ENCODE data around the gene RDM1. TPM values are rescaled to one million over a fixed set of nuclear protein-coding genes. Genes with fewer than 3 reads are reported as not detected.

RDM1 gene
- total RNA-seq, 4 donors from 2014 or later = 0.88 to 1.9 TPM; not detected in 2

DNA sequence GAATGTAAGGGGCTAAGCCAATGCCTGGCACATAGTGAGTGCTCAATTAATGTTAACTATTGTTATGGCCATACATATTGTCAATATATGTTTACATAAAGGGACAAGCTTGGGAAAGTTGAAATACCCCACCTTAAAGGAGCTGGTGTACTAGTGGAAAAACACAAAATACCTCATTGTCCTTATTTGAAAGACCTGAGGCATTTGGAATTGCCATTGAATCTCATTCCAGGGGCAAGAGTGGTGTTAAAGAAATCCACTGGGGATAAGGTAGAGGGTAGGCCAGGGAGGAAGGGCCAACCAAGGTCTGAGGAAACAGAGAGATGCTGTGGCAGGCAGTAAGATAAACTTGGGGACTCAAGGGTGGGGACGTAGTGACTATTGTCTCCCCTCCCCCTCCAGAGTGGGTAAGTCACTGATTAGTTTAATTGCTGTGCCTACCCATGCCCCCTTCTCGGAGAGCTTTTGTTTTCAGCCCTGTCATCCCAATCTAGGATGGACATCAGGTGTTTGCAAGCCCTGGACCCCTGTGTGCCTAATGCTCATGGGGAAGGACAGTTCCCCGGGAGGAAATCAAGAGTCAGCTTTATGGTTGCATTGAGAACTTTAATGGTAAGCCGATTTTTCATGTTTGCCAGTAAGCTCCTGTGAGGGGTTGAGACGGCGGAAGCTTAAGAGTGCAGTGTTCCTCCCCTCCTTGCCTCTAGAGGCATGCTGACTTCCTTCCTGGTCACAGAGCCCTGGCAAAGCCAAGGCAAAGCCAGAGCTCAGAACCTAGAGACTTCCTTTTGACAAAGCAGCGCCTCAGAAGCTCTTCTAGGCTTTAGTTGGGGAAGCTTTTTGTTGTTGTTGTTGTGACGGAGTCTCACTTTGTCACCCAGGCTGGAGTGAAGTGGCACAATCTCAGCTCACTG is 59.4 kb downstream of the RDM1 start:
- peaks cover 0 to 4% (median 0%) of the 10 kb centered on the region in 4 donors for H3K4me1 ChIP-seq
- no peak for TF ChIP-seq POLR2A (IDR thresholded peaks at IDR 0.05)
- no peaks in the 10 kb centered on the region for H3K27me3 ChIP-seq
- no peaks in the 10 kb centered on the region for H3K36me3 ChIP-seq
- H3K27ac ChIP-seq = no peak overlapping the region
- H3K9me3 ChIP-seq = no peaks in the 10 kb centered on the region
- no peak overlapping the region for H3K4me3 ChIP-seq
- no peak for DNase-seq

DNA sequence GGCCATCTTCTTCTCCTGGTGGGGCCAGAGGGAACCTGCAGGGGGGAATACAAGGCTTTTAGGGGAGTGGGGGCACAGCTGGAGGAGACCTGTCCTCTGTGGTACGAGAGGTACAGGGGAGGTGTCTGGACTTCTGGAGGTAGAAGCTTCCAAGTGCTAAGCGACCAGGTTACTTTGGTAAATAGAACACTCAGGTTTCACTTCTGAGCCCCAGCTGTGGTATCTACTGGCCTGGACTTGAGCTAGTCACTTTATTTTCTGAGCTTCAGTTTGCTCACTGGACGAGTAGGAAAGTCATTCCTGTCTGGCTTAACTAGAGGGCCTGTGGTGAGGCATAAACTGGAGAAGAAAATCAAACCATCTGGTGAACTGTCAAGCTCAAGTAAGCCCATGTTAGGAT is 61.8 kb downstream of the RDM1 start, which contains the start of gene HEATR9:
Gene HEATR9 (minus strand): TSS at position 155 of the 400 bp plus-strand sequence. CDS start 149 bp downstream, at position 6.
- no peak within 1 kb of the TSS for H3K27ac ChIP-seq
- no peak within 1 kb of the TSS for H3K4me3 ChIP-seq
- DNase-seq = no peak
- peaks cover 0 to 4% (median 0%) of the 10 kb centered on the region in 4 donors for H3K4me1 ChIP-seq
- no peak for TF ChIP-seq POLR2A (IDR thresholded peaks at IDR 0.05)
- TF ChIP-seq, protein P1, sequence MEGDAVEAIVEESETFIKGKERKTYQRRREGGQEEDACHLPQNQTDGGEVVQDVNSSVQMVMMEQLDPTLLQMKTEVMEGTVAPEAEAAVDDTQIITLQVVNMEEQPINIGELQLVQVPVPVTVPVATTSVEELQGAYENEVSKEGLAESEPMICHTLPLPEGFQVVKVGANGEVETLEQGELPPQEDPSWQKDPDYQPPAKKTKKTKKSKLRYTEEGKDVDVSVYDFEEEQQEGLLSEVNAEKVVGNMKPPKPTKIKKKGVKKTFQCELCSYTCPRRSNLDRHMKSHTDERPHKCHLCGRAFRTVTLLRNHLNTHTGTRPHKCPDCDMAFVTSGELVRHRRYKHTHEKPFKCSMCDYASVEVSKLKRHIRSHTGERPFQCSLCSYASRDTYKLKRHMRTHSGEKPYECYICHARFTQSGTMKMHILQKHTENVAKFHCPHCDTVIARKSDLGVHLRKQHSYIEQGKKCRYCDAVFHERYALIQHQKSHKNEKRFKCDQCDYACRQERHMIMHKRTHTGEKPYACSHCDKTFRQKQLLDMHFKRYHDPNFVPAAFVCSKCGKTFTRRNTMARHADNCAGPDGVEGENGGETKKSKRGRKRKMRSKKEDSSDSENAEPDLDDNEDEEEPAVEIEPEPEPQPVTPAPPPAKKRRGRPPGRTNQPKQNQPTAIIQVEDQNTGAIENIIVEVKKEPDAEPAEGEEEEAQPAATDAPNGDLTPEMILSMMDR (IDR thresholded peaks at IDR 0.05) = no peak
- no peaks in the 10 kb centered on the region for H3K36me3 ChIP-seq
- no peaks in the 10 kb centered on the region for H3K9me3 ChIP-seq
- no peaks in the 10 kb centered on the region for H3K27me3 ChIP-seq

Small RNAs within 50 kb of the gene (small RNA-seq; reads per million reads assigned to genes)
- gene RF00100 = 738 to 1,434 reads per million in 2 donors

Other genes starting within 250 kb of the RDM1 start
- gene RASL10B, start 199.1 kb downstream of the RDM1 start, total RNA-seq = 1 to 10 TPM in 2 of 4 donors, not detected in 2; 1.1 TPM
- gene GAS2L2, start 177.5 kb downstream of the RDM1 start, total RNA-seq = not detected
- not detected for gene C17orf50, start 169.9 kb downstream of the RDM1 start, total RNA-seq
- 10 to 100 TPM in 3 of 4 donors, 1 to 10 TPM in 1; 3.3 to 85.3 (median 56.7) TPM for gene MMP28, start 135.1 kb downstream of the RDM1 start, total RNA-seq
- 100 to 1,000 TPM in 1 of 4 donors, 10 to 100 TPM in 3; 51.1 to 119 (median 90.1) TPM for gene TAF15, start 121.3 kb downstream of the RDM1 start, total RNA-seq
- not detected for gene HEATR9, start 61.9 kb downstream of the RDM1 start, total RNA-seq
- 10 to 100 TPM in 1 of 4 donors, 1 to 10 TPM in 3; 5.8 to 13.8 (median 9.2) TPM for gene CCL5, start 50.4 kb downstream of the RDM1 start, total RNA-seq
- gene LYZL6, start 12.9 kb upstream of the RDM1 start, total RNA-seq = not detected
- 1 to 10 TPM in 1 of 4 donors, under 1 TPM in 1, not detected in 2; 0.54 to 1.1 TPM for gene CCL16, start 50.7 kb upstream of the RDM1 start, total RNA-seq
- gene CCL14, start 56.0 kb upstream of the RDM1 start, total RNA-seq = 1 to 10 TPM; 6.3 to 8.3 (median 6.7) TPM
- gene CCL15, start 70.8 kb upstream of the RDM1 start, total RNA-seq = 10 to 100 TPM in 3 of 4 donors, 1 to 10 TPM in 1; 4.1 to 63.9 (median 27.0) TPM
- gene CCL23, start 87.2 kb upstream of the RDM1 start, total RNA-seq = 1 to 10 TPM in 1 of 4 donors, not detected in 3; 3.6 TPM
- gene CCL18, start 133.5 kb upstream of the RDM1 start, total RNA-seq = 1 to 10 TPM in 2 of 4 donors, not detected in 2; 3.3 to 3.9 TPM
- gene CCL3, start 159.4 kb upstream of the RDM1 start, total RNA-seq = 1 to 10 TPM in 1 of 4 donors, under 1 TPM in 1, not detected in 2; 0.80 to 5.8 TPM
- gene CCL4, start 173.1 kb upstream of the RDM1 start, total RNA-seq = 1 to 10 TPM in 2 of 4 donors, not detected in 2; 1.1 to 1.5 TPM
- gene TBC1D3B, start 245.9 kb upstream of the RDM1 start, total RNA-seq = 10 to 100 TPM in 2 of 4 donors, 1 to 10 TPM in 2; 3.4 to 69.3 (median 11.7) TPM